GM23338 (cell line): ENCODE measurements around the gene ABCC3. TPM values are rescaled to one million over a fixed set of nuclear protein-coding genes. Genes with fewer than 3 reads are reported as not detected.

Source experiments
- ATAC-seq: fragments of 200-7000 bp; cut with Tn5 transposase; 3 replicates; pipeline ENCODE4 v1.9.1; 2020
- DNase-seq: peaks from one replicate; pipeline ENCODE4 v3.0.0-alpha.2; 2015; ENCODE audit warnings: low spot score
- H2AFZ ChIP-seq: fragments of 200-600 bp; sonication (generic); 2 replicates; pipeline ENCODE4 v1.8.0; 2016; ENCODE audit warnings: antibody characterized with exemption, mild to moderate bottlenecking, moderate library complexity
- H3F3A ChIP-seq: fragments of 200-600 bp; sonication (generic); replicated peaks from 2 replicates; pipeline ENCODE4 v1.8.0; 2017; ENCODE audit warnings: antibody characterized with exemption, mixed run types, low read depth
- H3K27ac ChIP-seq: fragments of 200-600 bp; sonication (generic); 2 replicates; pipeline ENCODE4 v1.6.1; 2016; ENCODE audit warnings: low read depth
- H3K27me3 ChIP-seq: fragments of 200-600 bp; sonication (generic); 2 replicates; pipeline ENCODE4 v1.8.0; 2016; ENCODE audit warnings: mild to moderate bottlenecking, mixed run types, moderate library complexity; ENCODE audit not compliant: insufficient read depth
- H3K36me3 ChIP-seq: fragments of 200-600 bp; sonication (generic); 2 replicates; pipeline ENCODE4 v1.8.0; 2016; ENCODE audit warnings: mild to moderate bottlenecking; ENCODE audit not compliant: insufficient read depth
- H3K4me1 ChIP-seq: fragments of 200-600 bp; sonication (generic); 2 replicates; pipeline ENCODE4 v1.8.0; 2016; ENCODE audit warnings: mild to moderate bottlenecking, moderate library complexity; ENCODE audit not compliant: insufficient read depth
- H3K4me2 ChIP-seq: fragments of 200-600 bp; sonication (generic); 2 replicates; pipeline ENCODE4 v1.7.1; 2017; ENCODE audit warnings: mixed run types
- H3K4me3 ChIP-seq: fragments of 200-600 bp; sonication (generic); 2 replicates; pipeline ENCODE4 v1.6.1; 2016; ENCODE audit warnings: mixed run types
- H3K79me2 ChIP-seq: fragments of 200-600 bp; sonication (generic); replicated peaks from 2 replicates; pipeline ENCODE4 v1.8.0; 2017; ENCODE audit warnings: mild to moderate bottlenecking; ENCODE audit not compliant: insufficient read depth
- H3K9me2 ChIP-seq: fragments of 200-600 bp; sonication (generic); 2 replicates; pipeline ENCODE4 v1.8.0; 2017; ENCODE audit not compliant: insufficient read depth
- H4K20me1 ChIP-seq: fragments of 200-600 bp; sonication (generic); replicated peaks from 2 replicates; pipeline ENCODE4 v1.8.0; 2017; ENCODE audit warnings: mild to moderate bottlenecking; ENCODE audit not compliant: insufficient read depth
- H3K27ac Mint-ChIP-seq: 2 replicates; pipeline ENCODE4 v1.8.0; 2020; ENCODE audit warnings: inconsistent platforms, mild to moderate bottlenecking, moderate library complexity, mixed read lengths
- H3K27me3 Mint-ChIP-seq: 3 replicates; pipeline ENCODE4 v1.8.0; 2022; ENCODE audit warnings: low read depth, mild to moderate bottlenecking, moderate library complexity, mixed read lengths, inconsistent platforms; ENCODE audit not compliant: insufficient read depth, poor library complexity
- H3K36me3 Mint-ChIP-seq: 3 replicates; pipeline ENCODE4 v1.8.0; 2021; ENCODE audit warnings: low read depth, mild to moderate bottlenecking, inconsistent platforms, moderate library complexity, mixed read lengths
- H3K4me1 Mint-ChIP-seq: 3 replicates; pipeline ENCODE4 v1.8.0; 2020; ENCODE audit warnings: mild to moderate bottlenecking, inconsistent platforms, mixed read lengths
- H3K4me3 Mint-ChIP-seq: 3 replicates; pipeline ENCODE4 v1.8.0; 2021; ENCODE audit warnings: moderate library complexity, mild to moderate bottlenecking, inconsistent platforms, mixed read lengths
- H3K9me3 Mint-ChIP-seq: 3 replicates; pipeline ENCODE4 v1.8.0; 2020; ENCODE audit warnings: moderate library complexity, mild to moderate bottlenecking, inconsistent platforms, mixed read lengths
- EZH2phosphoT487 ChIP-seq: fragments of 200-600 bp; sonication (generic); IDR thresholded peaks from one replicate; pipeline ENCODE4 v1.8.1; 2018; ENCODE audit warnings: antibody characterized with exemption; ENCODE audit not compliant: unreplicated experiment
- POLR2AphosphoS5 ChIP-seq: IDR thresholded peaks from 2 replicates; pipeline ENCODE4 v1.6.1; 2016; ENCODE audit warnings: antibody characterized with exemption, low read depth
- REST ChIP-seq: IDR thresholded peaks from one replicate; pipeline ENCODE4 v1.6.1; 2018; ENCODE audit warnings: antibody characterized with exemption; ENCODE audit not compliant: unreplicated experiment
- STAT1 ChIP-seq: IDR thresholded peaks from one replicate; pipeline ENCODE4 v1.6.1; 2016; ENCODE audit warnings: antibody characterized with exemption; ENCODE audit not compliant: unreplicated experiment
- ZNF114 ChIP-seq: fragments of 250-450 bp; sonication (Bioruptor Pico); IDR thresholded peaks from 2 replicates; pipeline ENCODE4 v1.5.0; 2020; ENCODE audit warnings: mild to moderate bottlenecking, moderate library complexity
- ZNF462 ChIP-seq: fragments of 250-450 bp; sonication (Bioruptor Pico); IDR thresholded peaks from 2 replicates; pipeline ENCODE4 v1.5.0; 2020; ENCODE audit warnings: mild to moderate bottlenecking, moderate library complexity
- polyA plus RNA-seq: library from polyadenylated mRNA; unstranded; fragments of >200 nt; fragmentation: Nextera tagmentation; extraction: Ambion mirVana; gene quantifications from 2 replicates; pipeline ENCODE4 v1.2.1, GENCODE V29; 2016
- total RNA-seq: library from RNA; depleted of rRNA; stranded (reverse); fragments of >200 nt; shearing (Covaris generic); gene quantifications from 2 replicates; pipeline ENCODE4 v1.2.3, GENCODE V29; 2014
- TF ChIP-seq, protein P1 (sequence below): IDR thresholded peaks from 2 replicates; pipeline ENCODE4 v1.6.1; 2016; ENCODE audit warnings: antibody characterized with exemption

Gene ABCC3
- total and polyA plus RNA-seq, 2 experiments from 2014 or later, result not detected

DNA sequence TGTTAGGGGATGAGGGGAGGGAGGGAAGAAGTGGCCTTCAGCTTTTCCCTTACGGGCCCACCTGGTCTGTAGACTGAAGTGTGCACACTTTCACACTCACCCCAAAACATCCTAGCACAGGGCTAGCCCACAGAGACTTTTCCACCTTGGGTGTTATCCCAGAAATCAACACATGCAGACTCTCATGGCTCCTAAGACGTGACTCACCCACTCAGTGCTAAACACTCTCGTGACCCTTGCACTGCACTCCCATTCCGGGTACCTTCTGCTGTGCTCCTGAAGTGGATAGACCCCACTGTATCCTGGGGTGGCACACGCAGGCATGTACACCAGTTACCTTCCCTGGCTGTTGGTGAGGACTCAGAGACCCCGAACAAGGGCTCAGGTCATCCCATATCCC, 23.0 kb upstream of the ABCC3 start:
- peaks cover 6% of the 10 kb centered on the region for H3K27me3 Mint-ChIP-seq
- no peak overlapping the region for H3K4me3 Mint-ChIP-seq
- Histone ChIP-seq H3K4me1 (peaks cover 4% of the 10 kb centered on the region; the same call in 1 of the 2 replicates), H3F3A (no peaks in the 10 kb centered on the region), H3K27me3 (no peaks in the 10 kb centered on the region), H2AFZ (no peak overlapping the region), H3K9me2 (no peaks in the 10 kb centered on the region), H3K36me3 (no peaks in the 10 kb centered on the region), H4K20me1 (no peaks in the 10 kb centered on the region), H3K27ac (no peak overlapping the region), H3K4me2 (no peak overlapping the region), H3K4me3 (no peak overlapping the region), H3K79me2 (no peaks in the 10 kb centered on the region)
- ATAC-seq (no peak), DNase-seq (no peak)
- H3K4me1 Mint-ChIP-seq, result peaks cover 18% of the 10 kb centered on the region
- H3K36me3 Mint-ChIP-seq, result no peaks in the 10 kb centered on the region; the same call in 1 of the 3 replicates
- no peaks in the 10 kb centered on the region; the same call in 2 of the 3 replicates for H3K9me3 Mint-ChIP-seq
- TF ChIP-seq ZNF114 (CRISPR knock-in tag), result no peak
- TF ChIP-seq REST, result no peak
- TF ChIP-seq, protein P1, sequence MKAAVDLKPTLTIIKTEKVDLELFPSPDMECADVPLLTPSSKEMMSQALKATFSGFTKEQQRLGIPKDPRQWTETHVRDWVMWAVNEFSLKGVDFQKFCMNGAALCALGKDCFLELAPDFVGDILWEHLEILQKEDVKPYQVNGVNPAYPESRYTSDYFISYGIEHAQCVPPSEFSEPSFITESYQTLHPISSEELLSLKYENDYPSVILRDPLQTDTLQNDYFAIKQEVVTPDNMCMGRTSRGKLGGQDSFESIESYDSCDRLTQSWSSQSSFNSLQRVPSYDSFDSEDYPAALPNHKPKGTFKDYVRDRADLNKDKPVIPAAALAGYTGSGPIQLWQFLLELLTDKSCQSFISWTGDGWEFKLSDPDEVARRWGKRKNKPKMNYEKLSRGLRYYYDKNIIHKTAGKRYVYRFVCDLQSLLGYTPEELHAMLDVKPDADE, result no peak
- TF ChIP-seq EZH2phosphoT487, result no peak
- no peak for TF ChIP-seq POLR2AphosphoS5
- TF ChIP-seq ZNF462 (CRISPR knock-in tag), result no peak
- no peak for TF ChIP-seq STAT1
- H3K27ac Mint-ChIP-seq, result no peak overlapping the region; the same call in 1 of the 2 replicates
